A549 (cell line): ENCODE data around the gene PLAC9.

Source experiments
- BHLHE40 ChIP-seq: IDR thresholded peaks from 2 replicates; pipeline ENCODE4 v1.6.1; 2012; ENCODE audit warnings: low read depth, low read length, inconsistent platforms
- CEBPB ChIP-seq, 2 experiments: fragments of >200 bp in 1 of 2; sonication (Bioruptor Twin) in 1 of 2; formaldehyde crosslinking in 1 of 2; IDR thresholded peaks; 2 replicates each; pipeline ENCODE4 v1.6.1; 2012 to 2016
- EP300 ChIP-seq, 2 experiments: fragments of >200 bp; sonication (Bioruptor Twin); formaldehyde crosslinking; IDR thresholded peaks; 2 replicates in 1 of 2; 3 replicates in 1 of 2; pipeline ENCODE4 v1.6.1; 2016 to 2017
- NFE2L2 ChIP-seq: fragments of 150-350 bp; conservative IDR thresholded peaks from 2 replicates; pipeline ENCODE4 v1.6.1; 2014; ENCODE audit warnings: low read length
- TF ChIP-seq, protein P1 (sequence below): fragments of >200 bp; sonication (Bioruptor Twin); formaldehyde crosslinking; IDR thresholded peaks from 3 replicates; pipeline ENCODE4 v1.5.1; 2016
- TF ChIP-seq, protein P2 (sequence below): IDR thresholded peaks from 2 replicates; pipeline ENCODE4 v1.6.1; 2012

GRCh38 chr10:80150172-80150571 lies 17.6 kb downstream of the PLAC9 start:
- no peak for TF ChIP-seq BHLHE40
- TF ChIP-seq CEBPB (IDR thresholded peaks at IDR 0.05) = no peak
- TF ChIP-seq, protein P1, sequence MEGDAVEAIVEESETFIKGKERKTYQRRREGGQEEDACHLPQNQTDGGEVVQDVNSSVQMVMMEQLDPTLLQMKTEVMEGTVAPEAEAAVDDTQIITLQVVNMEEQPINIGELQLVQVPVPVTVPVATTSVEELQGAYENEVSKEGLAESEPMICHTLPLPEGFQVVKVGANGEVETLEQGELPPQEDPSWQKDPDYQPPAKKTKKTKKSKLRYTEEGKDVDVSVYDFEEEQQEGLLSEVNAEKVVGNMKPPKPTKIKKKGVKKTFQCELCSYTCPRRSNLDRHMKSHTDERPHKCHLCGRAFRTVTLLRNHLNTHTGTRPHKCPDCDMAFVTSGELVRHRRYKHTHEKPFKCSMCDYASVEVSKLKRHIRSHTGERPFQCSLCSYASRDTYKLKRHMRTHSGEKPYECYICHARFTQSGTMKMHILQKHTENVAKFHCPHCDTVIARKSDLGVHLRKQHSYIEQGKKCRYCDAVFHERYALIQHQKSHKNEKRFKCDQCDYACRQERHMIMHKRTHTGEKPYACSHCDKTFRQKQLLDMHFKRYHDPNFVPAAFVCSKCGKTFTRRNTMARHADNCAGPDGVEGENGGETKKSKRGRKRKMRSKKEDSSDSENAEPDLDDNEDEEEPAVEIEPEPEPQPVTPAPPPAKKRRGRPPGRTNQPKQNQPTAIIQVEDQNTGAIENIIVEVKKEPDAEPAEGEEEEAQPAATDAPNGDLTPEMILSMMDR = no peak
- TF ChIP-seq EP300 (IDR thresholded peaks at IDR 0.05) = no peak
- no peak for TF ChIP-seq NFE2L2
- TF ChIP-seq, protein P2, sequence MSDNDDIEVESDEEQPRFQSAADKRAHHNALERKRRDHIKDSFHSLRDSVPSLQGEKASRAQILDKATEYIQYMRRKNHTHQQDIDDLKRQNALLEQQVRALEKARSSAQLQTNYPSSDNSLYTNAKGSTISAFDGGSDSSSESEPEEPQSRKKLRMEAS = no peak
